A549 (cell line): ENCODE measurements around the gene VSTM2B.

ENCODE experiments used
- CTCF ChIP-seq: fragments of >200 bp; sonication (Bioruptor Twin); formaldehyde crosslinking; IDR thresholded peaks from 3 replicates; pipeline ENCODE4 v1.5.1; 2016
- EHF ChIP-seq: fragments of 250-450 bp; sonication (Bioruptor Pico); IDR thresholded peaks from 2 replicates; pipeline ENCODE4 v1.5.0; 2020; ENCODE audit warnings: mild to moderate bottlenecking
- EP300 ChIP-seq, 2 experiments: fragments of >200 bp; sonication (Bioruptor Twin); formaldehyde crosslinking; IDR thresholded peaks; 2 replicates in 1 of 2; 3 replicates in 1 of 2; pipeline ENCODE4 v1.6.1; 2016 to 2017
- HOXB5 ChIP-seq: fragments of 250-450 bp; sonication (Bioruptor Pico); IDR thresholded peaks from 2 replicates; pipeline ENCODE4 v1.5.0; 2020; ENCODE audit warnings: mild to moderate bottlenecking, moderate library complexity
- MAFK ChIP-seq: fragments of 450-650 bp; IDR thresholded peaks from 2 replicates; pipeline ENCODE4 v1.6.1; 2014; ENCODE audit not compliant: partially characterized antibody
- MAX ChIP-seq: IDR thresholded peaks from 2 replicates; pipeline ENCODE4 v1.6.1; 2012
- MYC ChIP-seq: IDR thresholded peaks from 2 replicates; pipeline ENCODE4 v1.6.1; 2012; ENCODE audit warnings: mild to moderate bottlenecking, inconsistent platforms, low read length, improper control_type of control experiment, borderline replicate concordance
- PHF8 ChIP-seq: fragments of 200-600 bp; sonication (generic); IDR thresholded peaks from 2 replicates; pipeline ENCODE4 v1.6.1; 2016; ENCODE audit warnings: low read depth, mild to moderate bottlenecking, antibody characterized with exemption, moderate library complexity, borderline replicate concordance
- POLR2A ChIP-seq: IDR thresholded peaks from 2 replicates; pipeline ENCODE4 v1.6.1; 2012; ENCODE audit warnings: mild to moderate bottlenecking, low read length
- TP53 ChIP-seq: fragments of 250-450 bp; sonication (Bioruptor Pico); IDR thresholded peaks from 2 replicates; pipeline ENCODE4 v1.5.0; 2021; ENCODE audit warnings: mild to moderate bottlenecking, moderate library complexity

GRCh38 chr19:29574510-29574909 is 48.7 kb downstream of the VSTM2B start:
- no peak for TF ChIP-seq CTCF
- TF ChIP-seq EP300 (IDR thresholded peaks at IDR 0.05): no peak
- TF ChIP-seq MAX: no peak
- TF ChIP-seq EHF (CRISPR knock-in tag): no peak
- TF ChIP-seq MAFK: no peak
- no peak for TF ChIP-seq TP53
- TF ChIP-seq PHF8: no peak
- no peak for TF ChIP-seq MYC
- TF ChIP-seq HOXB5 (CRISPR knock-in tag): no peak
- no peak for TF ChIP-seq POLR2A
